HG02852 (cell line): ENCODE results near the gene ABI1.

Experiments used
- ATAC-seq: cut with Tn5 transposase; IDR thresholded peaks from one replicate; pipeline ENCODE4 v1.9.1; 2021; ENCODE audit warnings: mild to moderate bottlenecking, moderate library complexity; ENCODE audit not compliant: unreplicated experiment

The ABI1 gene

DNA sequence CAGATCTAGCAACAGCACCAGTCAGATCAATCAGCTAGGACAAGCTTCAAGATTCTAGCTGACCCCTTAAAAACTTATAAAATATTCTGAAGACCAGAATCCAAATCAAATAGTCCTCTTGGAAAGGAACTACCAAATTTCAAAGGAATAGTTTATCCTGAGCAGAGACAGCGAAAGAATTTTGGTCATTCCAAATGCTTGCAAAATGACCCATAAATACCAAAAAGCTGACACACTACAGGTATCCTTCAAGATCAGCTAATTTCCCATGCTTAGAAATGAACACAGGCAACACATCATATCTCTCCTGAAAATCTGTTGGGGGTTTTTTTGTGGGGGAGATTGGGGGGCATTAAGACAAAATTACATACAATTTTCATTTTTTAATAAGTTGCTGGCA, 84.5 kb downstream of the ABI1 start:
- ATAC-seq = no peak

DNA sequence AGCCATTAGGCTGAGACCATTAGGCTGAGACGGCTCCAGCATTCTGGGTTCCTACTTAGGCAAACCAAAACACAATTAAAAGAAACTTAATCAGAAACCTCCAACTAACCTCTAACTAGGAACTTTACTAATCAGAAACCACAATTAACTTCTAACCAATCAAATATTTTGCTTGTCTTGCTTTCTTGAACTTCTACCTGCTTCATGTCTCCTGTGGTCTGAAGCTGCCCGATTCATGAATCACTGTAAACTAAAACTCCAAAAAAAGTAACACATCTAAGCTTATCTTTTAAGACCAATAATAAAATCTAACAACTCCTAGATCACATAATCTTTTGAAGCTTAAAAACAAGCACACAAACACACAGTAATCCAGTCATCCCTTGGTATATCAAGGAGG, 87.1 kb downstream of the ABI1 start:
- no peak for ATAC-seq

DNA sequence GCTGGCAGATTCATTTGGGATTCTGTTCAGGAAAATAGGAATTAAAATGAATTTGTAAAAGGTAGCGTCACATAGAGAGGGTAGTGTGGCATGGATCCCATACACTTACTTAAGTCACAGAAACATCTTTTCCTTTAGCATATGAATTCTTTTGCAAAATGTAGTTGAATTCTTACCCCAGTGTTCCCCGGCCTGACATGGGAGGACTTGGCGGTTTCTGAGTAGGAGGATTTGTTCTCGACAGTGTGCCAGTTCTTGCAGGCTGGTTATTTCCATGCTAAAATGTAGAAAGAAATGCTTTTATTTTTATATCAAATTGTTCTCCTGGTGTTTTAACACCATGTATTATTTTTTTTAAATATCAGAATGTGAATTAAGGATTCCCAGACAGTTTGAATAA, 90.7 kb downstream of the ABI1 start:
- no peak for ATAC-seq

DNA sequence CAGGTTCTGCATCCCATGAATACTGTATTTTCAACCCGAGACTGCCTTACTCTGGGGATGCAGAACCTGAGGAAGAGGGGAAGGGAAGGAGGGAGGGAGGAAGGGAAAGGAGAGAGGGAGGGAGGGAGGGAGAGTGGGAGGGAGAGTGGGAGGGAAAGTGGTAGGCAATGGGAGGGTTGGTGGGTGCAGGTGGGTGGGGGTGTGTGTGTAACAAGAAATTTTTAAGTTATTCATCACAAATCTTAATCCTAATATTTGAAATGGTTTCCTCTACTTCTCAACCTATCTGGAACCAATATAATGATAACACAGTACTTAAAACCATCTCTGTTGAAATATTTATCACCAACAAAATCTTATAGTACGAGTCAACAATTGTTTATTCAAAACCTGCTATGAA, 95.2 kb downstream of the ABI1 start:
- no peak for ATAC-seq

DNA sequence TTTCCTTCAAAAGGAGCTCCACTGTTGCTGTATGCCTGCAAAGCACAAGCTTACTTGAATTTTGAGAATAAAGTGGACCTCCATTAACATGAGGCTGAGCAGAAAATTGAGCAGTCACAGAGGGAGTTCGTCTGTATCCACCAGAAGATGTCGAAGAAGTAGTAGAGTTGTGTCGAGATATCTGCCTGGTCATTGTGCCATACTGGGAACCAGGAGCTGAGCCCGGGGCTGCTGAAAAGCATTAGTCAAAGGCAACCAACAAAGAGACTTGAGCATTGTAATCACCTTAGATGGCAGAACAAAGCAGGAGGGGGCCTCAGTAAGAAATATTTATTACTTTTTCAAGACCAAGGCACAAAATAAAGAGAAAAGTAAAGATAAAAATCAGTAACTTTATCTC, 101.8 kb downstream of the ABI1 start:
- ATAC-seq = no peak

DNA sequence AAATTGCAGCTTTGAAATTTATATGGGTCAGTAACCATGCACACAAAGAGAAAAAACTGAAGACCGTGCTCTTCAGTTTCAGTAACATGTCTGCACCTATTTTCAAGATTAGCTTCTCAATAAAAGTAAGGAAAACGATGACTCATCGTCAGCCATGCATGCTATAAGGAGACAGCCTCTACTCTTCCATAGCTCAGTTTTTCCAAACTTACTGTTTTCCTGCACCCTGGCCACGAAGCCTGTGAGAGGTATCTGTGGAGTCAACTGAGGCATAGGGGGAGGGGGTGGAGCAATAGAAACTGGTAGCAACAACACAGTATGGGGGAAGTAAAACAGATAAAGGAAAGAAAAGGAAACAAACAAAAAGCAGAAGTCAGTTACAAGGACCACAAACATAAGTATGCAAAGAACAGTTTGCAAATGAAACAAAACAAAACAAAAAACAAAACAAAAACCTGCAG, 105.3 kb downstream of the ABI1 start:
- ATAC-seq = peak; percentile 96

DNA sequence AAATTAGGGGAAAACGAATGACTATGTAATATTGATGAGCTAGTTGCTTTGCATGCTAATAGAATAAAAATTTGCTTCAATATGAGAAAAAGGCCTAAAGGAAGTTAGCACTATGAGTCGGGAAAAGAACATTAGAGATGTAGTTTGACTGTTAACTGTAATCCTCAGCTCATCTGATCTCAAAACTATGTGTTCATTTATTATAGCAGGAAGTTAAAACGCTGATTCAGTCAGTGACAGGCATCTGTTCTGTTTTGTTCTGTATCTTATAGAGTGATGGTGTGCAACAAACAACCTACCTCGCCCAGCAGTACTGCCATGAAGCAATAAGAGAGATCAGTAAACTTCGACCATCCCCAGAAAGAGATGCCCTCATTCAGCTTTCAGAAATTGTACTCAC, 114.7 kb downstream of the ABI1 start:
- no peak for ATAC-seq

DNA sequence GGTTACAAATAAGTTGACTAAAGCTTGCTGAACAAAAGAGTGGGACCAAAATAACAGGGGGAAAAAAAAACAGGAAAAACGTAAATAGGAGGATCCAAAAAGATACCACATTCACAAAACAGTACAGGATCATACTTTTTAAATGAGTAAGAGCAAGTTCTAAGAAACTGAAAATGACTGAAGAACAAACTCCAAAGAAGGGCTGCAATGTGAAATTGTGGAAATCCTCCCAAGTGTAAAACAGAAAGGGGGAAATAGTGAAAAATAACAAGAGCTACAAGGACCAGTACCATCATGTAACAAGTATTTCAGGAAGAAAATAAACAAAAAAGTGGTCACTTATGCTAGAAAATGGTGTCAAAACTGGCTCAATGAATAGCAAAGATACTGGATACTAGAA, 116.9 kb downstream of the ABI1 start:
- ATAC-seq = no peak

DNA sequence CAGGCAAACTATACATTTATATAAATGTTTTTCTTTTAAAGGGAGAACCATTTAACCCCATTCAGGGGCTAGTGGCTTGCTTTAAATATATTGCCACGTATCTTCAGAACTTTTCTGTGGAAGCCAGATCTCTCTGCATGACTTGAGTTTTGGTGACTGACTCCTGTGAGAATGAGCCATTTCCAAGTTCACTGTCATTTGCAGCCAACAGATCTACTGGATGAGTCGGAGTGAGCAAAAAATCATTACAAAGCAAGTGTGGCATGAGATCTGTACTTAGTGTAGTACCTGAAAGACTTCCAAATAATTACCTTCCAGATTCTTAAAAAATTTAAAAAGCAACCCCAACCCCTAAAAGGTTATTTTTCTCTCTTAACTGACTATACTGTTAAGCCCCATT, 117.7 kb downstream of the ABI1 start:
- no peak for ATAC-seq

DNA sequence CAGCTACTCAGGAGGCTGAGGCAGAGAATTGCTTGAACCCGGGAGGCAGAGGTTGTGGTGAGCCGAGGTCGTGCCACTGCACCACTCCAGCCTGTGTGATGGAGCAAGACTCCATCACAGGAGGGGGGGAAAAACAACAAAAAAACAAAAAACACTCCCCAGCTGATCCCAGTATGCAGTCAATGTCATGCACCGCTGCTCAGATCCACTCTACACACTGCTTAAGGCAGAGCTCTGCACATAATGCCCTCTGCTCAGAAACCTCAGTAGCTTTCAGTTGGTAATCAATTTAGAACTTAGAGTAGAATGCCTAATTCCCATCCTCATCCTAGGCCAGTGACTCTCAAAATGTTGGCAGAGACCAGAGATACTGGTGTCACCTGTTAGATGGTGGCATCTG, 119.4 kb downstream of the ABI1 start:
- ATAC-seq = no peak

DNA sequence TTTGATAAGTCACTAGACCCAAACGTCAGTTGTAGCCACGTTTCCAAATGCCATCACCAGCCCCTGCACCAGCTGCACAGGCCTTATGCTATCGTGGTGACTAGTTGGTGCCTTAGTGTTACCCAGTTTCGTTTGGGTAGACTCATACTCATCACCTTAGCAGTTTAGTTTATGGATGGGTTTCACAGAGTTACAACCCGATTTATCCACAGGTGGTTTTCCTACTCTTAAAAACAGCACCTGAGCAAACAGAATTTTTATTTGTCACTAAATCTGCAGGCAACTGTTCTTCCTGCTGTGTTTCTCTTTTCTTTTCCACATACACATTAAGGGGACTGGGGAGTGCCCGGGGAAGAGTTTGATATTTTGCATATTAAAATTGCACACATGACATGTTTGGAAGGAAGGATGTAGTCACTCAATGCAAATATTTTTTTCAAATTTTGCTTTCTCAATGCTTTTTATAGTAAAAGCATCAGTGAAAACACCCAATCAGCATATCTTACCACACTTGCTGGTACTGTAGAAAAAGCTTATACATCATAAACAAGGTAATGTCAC, 121.6 kb downstream of the ABI1 start:
- ATAC-seq = peak; percentile 28

DNA sequence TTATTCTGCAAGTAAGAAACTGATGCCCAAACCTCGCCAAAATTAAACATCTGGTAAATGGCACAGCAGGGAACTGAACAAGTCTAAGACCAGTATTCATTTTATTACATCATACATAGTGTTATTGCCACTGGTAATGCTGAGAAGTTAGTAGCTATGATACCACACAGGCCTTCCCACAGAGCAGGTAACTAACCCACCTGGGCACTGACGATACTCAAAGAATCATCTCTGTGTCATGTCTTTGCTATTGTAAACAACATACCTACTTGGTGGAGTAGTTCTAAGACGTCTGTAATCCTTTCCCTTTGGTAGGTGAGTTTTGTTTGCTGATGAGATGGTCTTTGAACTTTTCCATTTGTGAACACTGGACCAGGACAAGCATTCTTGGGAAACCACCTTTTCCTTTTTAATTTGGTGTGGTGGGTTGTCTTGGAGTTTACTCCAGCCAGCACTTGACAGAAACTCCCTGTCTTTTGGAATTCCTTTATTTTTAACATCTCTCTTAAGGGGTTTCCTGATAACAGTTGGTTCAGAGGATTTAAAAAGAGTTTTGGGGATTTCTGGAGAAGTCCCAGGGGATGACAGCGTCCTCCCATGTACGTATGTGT, 122.4 kb downstream of the ABI1 start:
- no peak for ATAC-seq

DNA sequence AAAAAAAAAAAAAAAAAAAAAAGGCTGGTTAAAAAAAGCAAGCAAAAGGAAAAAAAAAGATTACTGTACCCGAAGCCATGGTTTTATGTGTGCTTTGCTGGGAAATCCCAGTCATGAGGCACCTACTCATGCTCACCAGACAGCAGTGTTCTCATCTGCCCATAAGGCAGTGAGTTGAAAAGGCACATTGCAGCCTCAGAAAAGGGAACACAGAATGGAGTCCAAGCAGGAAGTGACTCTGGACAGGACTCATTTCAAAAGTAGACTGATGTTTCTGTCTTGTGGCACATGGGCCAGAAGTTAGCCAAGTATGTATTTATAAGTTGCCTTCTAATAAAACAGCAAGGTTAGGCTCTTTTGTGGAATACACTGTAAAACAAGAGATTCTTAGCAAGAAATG, 123.0 kb downstream of the ABI1 start:
- peak; percentile 78 for ATAC-seq

DNA sequence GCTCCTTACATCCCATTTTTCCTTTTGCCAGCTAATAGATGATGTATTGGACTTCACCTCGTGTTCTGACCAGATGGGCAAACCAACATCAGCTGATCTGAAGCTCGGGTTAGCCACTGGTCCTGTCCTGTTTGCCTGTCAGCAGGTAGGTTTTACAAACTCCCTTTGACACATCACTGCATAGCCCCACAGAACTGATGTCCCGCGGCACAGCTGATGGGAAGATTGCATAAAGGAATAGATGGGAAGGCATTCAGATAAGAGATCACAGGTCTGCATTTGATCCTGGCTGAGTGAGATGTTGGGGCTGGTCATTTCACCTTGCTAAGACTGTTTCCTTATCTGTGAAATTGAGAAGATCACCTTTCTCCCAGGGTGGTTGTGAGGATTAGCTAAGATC, 125.3 kb downstream of the ABI1 start:
- no peak for ATAC-seq

DNA sequence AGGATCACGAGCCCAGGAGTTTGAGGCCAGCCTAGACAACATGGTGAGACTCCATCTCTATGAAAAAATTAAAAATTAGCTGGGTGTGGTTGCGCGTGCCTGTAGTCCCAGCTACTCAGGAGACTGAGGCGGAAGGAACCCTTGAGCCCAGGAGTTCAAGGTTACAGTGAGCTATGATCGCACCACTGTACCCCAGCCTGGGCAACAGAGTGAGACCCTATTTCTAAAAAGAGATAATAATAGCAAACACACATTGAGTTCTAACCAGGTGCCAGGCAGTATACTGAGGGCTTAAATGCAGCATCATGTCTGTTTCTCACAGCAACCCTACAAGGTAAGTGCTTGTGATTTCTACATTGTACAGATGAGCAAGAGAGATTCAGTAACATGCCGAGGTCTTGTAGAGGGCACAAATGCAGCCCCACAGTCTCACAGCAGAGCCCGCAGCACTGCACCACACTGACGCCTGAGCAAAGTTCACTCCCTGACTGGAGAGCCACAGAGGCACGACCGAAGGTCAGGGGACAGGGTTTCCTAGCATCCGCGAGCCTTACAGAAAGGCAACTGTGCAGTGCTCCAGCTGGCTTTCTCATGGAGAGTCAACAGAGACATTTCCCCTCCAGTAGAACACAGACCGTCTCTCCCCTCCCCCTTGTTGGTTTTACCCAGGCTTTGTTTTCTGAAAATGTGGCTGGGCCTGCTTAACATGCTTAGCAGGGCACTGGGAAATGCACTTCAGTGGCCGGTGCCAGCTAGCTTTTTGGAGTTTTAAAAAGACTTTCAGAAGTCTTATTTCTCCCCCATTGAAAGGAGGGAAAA, 126.8 kb downstream of the ABI1 start:
- ATAC-seq = no peak

DNA sequence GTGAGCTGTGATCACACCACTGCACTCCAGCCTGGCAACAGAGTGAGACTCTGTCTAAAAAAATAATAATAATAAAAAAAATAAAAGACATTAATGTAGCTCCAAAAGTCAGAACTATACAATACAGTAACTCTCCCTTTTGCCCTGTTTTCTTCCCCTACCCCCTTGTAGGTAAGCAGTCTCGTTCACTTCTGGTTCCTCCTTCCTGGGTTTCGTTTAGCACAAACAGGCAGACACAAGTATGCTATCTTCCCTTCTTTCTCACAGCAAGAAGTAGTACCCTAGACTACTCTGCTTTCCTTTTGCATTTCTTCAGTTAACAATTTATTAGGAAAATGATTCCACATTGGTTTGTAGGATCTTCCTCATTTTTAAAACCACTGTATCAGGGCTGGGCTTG, 130.2 kb downstream of the ABI1 start:
- ATAC-seq = no peak

DNA sequence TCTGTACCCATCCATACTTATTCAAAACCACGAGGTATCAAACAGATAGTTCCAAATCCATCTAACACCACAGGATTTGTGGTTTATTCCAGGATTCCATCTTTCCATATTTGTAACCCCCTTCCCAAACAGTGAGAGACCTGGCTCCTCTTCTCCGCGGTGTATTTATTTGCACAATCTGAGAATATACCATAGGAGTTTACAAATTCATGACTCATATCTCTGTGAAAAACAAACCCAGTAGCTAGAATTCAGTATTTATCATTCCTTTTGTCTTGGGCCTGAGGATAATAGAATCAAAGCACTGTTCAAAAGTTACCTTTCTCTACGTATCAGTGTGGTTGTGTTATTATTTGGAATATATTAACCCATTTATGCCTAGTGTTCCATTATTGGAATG, 131.4 kb downstream of the ABI1 start:
- no peak for ATAC-seq

DNA sequence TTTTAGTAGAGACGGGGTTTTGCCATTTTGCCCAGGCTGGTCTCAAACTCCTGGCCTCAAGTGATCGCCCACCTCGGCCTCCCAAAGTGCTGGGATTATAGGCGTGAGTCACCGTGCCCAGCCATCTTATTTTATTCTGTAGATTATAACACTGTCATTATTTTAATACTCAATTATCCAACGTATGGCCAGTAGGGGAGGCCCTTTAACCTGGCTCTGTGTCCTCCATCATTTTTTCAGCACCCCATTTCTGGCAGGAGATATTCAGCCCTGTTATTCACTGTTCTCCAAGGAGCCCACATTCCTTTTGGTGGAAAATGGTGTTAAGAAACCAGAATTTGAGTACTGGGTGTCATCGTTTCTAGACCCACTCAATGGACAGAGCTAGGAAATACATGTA, 131.8 kb downstream of the ABI1 start:
- no peak for ATAC-seq

DNA sequence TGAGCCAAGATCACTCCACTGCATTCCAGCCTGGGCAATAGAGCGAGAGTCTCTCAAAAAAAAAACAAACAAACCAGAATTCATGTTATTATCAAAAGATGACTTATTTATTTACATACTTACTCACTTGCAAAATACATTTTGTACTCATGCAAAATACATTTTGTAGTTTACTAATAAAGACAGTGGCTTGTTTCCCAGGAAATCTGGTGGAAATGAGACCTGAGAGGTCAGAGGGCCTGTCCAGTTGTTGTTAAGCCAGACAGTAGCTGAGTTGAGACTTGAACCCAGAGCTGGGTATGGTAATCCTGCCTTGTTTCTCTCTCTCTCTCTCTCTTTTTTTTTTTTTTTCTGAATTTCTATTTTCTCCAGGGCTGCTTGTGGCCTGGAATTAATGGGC, 133.8 kb downstream of the ABI1 start:
- no peak for ATAC-seq

DNA sequence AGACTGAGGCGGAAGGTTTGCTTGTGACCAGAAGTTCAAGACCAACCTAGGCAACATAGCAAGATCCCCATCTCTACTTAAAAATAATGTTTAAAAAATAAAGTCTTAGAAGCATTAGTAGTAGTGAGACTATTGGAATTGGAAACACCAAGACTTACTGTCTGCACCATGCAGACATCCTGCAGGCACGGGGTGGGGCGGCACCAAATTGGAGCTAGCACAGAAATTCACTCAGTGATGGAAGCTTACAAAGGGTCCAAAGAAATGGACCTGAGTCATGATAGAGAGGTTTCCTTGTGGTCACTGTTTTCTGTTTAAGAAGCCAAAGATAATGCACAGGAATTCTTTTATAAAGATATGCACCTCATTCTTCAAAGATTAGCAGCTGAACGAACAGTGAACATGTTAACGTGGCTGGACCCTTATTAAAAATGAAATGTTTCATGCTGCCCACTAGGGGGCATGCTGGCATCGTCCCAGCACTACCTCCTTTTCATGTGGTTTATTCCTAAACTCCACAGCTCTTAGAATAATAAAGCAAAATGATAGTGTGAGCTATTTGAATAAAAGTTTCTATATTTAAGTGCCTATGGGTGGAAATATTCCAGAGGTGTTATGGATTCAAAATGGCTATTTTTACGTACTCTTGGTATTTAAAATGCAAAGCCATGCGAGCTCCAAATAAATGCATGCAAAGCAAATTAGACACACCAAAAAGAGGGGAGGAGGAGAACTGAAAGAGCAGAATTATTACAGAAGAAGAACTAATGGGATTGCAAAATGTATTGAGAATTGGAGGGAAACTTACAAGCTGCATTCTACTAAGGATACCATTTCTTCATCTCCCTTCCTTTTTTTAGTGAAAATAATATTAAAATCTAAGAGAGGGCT, 134.7 kb downstream of the ABI1 start:
- ATAC-seq = peak; percentile 55

DNA sequence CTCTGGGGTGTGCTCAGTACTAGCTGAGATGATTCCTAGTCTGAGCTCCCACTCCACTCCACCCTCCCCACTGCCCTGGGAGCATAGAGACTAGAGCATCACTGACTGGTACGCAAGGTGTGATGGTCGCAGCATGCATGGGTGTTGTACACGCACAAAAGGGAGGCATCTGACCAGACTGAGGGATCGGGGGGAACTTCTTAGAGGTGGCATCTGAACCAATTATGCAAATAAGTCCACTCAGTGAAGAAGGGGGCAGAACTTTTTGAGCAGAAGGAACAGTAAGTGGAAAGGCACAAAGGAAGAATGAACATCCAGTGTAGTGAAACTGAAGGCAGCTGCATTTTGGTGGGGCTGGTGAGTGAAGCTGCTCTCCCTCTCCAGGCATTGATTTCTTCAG, 137.7 kb downstream of the ABI1 start:
- ATAC-seq = no peak
